MCF 10A (cell line): ENCODE data around the gene AKAP11. TPM values are rescaled to one million over a fixed set of nuclear protein-coding genes. Genes with fewer than 3 reads are reported as not detected.
A peak's percentile ranks its signal among the peaks of the same experiment; 100 is the strongest.

ENCODE experiments used
- BruUV-seq: library from RNA; stranded (reverse); fragments of 400-500 nt; replicated peaks from 2 replicates; lab custom pipeline; 2021; lab: Mats Ljungman, UMichigan
- CTCF ChIA-PET: fragments of 300-600 bp; sonication (Branson Sonifier 250); formaldehyde crosslinking; extraction: SDS; loops from one replicate; lab custom pipeline; 2021; ENCODE audit warnings: antibody characterized with exemption, inconsistent platforms; lab: Yijun Ruan, JAX
- POLR2A ChIA-PET: fragments of 300-600, 350-650 bp; sonication (Branson Sonifier 250); formaldehyde crosslinking; extraction: SDS; loops from one replicate; lab custom pipeline; 2020; ENCODE audit warnings: antibody characterized with exemption, inconsistent platforms; lab: Yijun Ruan, JAX
- DNase-seq: peaks from one replicate; pipeline ENCODE4 v3.0.0-alpha.2; 2018; ENCODE audit not compliant: unreplicated experiment
- H3K27ac Mint-ChIP-seq: one replicate; pipeline ENCODE4 v1.8.0; 2022; ENCODE audit warnings: mild to moderate bottlenecking, low read depth, mixed read lengths; ENCODE audit not compliant: unreplicated experiment
- H3K27me3 Mint-ChIP-seq: one replicate; pipeline ENCODE4 v1.8.0; 2022; ENCODE audit warnings: mixed read lengths; ENCODE audit not compliant: insufficient read depth, unreplicated experiment
- H3K36me3 Mint-ChIP-seq: one replicate; pipeline ENCODE4 v1.8.0; 2022; ENCODE audit warnings: mild to moderate bottlenecking, moderate library complexity, mixed read lengths; ENCODE audit not compliant: insufficient read depth, unreplicated experiment
- H3K4me1 Mint-ChIP-seq: one replicate; pipeline ENCODE4 v1.8.0; 2022; ENCODE audit warnings: mixed read lengths; ENCODE audit not compliant: insufficient read depth, unreplicated experiment
- H3K4me3 Mint-ChIP-seq: one replicate; pipeline ENCODE4 v1.8.0; 2022; ENCODE audit warnings: mild to moderate bottlenecking, moderate library complexity, mixed read lengths; ENCODE audit not compliant: unreplicated experiment
- H3K9me3 Mint-ChIP-seq: one replicate; pipeline ENCODE4 v1.8.0; 2022; ENCODE audit warnings: mixed read lengths; ENCODE audit not compliant: unreplicated experiment
- CTCF ChIP-seq: fragments of 200-600 bp; IDR thresholded peaks from one replicate; pipeline ENCODE4 v1.8.0; 2022; ENCODE audit warnings: antibody characterized with exemption, mild to moderate bottlenecking; ENCODE audit not compliant: unreplicated experiment
- intact Hi-C: fragments of 100-400 bp; cut with micrococcal nuclease; formaldehyde crosslinking; loops from 2 replicates; pipeline ENCODE4 v1.14.1; 2022
- total RNA-seq: library from RNA; stranded (reverse); gene quantifications from 2 replicates; pipeline ENCODE4 v1.2.3, GENCODE V29; 2022

Gene AKAP11
- total RNA-seq, 1 experiment from 2014 or later: 24.7 TPM

DNA sequence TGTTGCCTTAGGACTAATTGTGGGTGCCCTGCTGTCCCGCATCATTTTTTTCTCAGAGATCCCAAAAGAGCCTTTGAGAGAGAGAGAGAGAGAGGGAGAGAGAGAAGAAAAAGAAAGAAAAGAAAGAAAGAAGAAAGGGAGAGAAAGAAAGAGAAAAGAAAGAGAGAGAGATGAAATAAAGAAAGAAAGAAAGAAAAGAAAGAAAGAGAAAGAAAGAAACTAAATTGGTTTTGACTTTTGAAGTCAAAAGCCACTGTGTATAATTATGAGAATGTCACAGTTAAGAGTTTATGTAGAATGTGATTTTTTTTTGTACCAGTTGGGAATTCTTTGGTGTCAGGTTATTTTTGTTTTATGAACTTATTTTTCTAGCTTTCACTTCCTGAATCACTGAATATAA is 43.4 kb upstream of the AKAP11 start:
- no peak for DNase-seq
- H3K4me1 Mint-ChIP-seq: peaks cover 13% of the 10 kb centered on the region
- no peaks in the 10 kb centered on the region for H3K27me3 Mint-ChIP-seq
- BruUV-seq: no TSS peak
- H3K27ac Mint-ChIP-seq: peak overlapping the region; percentile 43
- no peak for TF ChIP-seq CTCF
- ChIA-PET POLR2A (no interaction called here), CTCF (no interaction called here)
- no peak overlapping the region for H3K4me3 Mint-ChIP-seq
- intact Hi-C loops: no loop called here
- no peaks in the 10 kb centered on the region for H3K9me3 Mint-ChIP-seq
- peaks cover 32% of the 10 kb centered on the region for H3K36me3 Mint-ChIP-seq

DNA sequence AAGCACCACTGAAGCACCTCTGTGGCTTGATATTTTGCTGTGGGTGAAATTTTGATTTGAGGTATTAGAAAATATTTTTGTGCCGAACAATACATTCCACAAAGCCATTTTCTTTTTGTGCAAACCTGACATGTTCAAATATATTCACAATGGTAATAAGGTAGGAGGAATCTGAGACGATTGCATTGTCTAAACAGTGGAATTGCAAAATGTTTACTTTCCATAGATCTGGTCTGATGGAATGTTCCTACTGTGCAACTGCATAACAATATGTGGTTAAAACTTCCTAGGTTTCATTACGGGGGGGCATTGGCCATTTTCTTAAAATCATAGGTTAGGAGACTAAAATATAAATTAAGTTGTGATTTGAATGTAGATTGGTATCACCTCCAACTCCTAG is 42.7 kb upstream of the AKAP11 start:
- Mint-ChIP-seq H3K36me3 (peaks cover 27% of the 10 kb centered on the region), H3K27me3 (no peaks in the 10 kb centered on the region), H3K4me1 (peaks cover 13% of the 10 kb centered on the region), H3K4me3 (no peak overlapping the region), H3K9me3 (no peaks in the 10 kb centered on the region), H3K27ac (peak overlapping the region; percentile 43)
- BruUV-seq: no TSS peak
- ChIA-PET POLR2A (no interaction called here), CTCF (no interaction called here)
- intact Hi-C loops: no loop called here
- TF ChIP-seq CTCF: no peak
- DNase-seq: peak; percentile 33

DNA sequence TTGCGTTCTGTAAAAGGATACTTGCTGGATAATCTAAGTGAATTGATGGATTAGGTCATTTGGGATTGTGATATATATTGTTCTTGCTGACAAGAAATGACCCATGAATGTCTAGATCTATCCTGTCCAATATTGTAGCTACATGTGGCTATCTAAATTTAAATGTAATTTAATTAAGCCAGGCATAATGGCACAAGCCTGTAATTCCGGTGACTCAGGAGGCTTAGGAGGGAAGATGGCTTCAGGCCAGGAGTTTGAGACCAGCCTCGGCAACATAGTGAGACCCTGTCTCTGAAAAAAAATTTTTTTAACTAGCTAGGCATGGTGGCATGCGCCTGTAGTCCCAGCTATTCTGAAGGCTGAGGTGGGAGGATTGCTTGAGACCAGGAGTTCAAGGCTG is 39.3 kb upstream of the AKAP11 start:
- Mint-ChIP-seq H3K4me3 (no peak overlapping the region), H3K27ac (no peak overlapping the region), H3K9me3 (no peaks in the 10 kb centered on the region), H3K36me3 (peaks cover 13% of the 10 kb centered on the region), H3K27me3 (no peaks in the 10 kb centered on the region), H3K4me1 (peaks cover 13% of the 10 kb centered on the region)
- no peak for DNase-seq
- BruUV-seq: no TSS peak
- CTCF ChIA-PET: no interaction called here
- intact Hi-C loops: no loop called here
- no peak for TF ChIP-seq CTCF
- POLR2A ChIA-PET: no interaction called here

DNA sequence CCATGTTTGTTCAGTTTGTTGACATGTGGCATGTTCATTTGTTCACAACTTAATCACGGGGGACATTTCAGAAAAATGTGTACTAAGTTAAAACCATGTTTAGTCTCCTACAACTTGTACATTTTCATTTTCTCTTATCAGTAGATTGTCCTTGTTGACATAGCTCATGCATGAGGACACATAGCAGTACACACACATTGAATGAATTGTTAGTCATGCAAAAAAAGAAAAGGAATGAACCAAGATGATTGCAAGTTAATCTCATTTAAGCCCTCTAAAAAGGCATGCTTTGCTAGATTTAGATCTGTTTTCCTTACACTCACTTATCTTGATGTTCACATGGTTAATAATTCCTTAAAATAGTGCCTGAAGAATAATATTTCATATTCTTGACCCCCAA is 38.2 kb upstream of the AKAP11 start:
- Mint-ChIP-seq H3K4me3 (no peak overlapping the region), H3K27ac (no peak overlapping the region), H3K4me1 (peaks cover 7% of the 10 kb centered on the region), H3K36me3 (peaks cover 12% of the 10 kb centered on the region), H3K27me3 (no peaks in the 10 kb centered on the region), H3K9me3 (no peaks in the 10 kb centered on the region)
- DNase-seq: no peak
- CTCF ChIA-PET: no interaction called here
- intact Hi-C loops: no loop called here
- BruUV-seq: no TSS peak
- POLR2A ChIA-PET: no interaction called here
- no peak for TF ChIP-seq CTCF
